Neutrophil (primary cell): ENCODE data around the gene ERGIC1.

Experiments
- H3K27ac ChIP-seq: fragments of 200-600 bp; sonication (generic); 2 replicates; pipeline ENCODE4 v1.5.1; 2016; ENCODE audit warnings: mild to moderate bottlenecking, moderate library complexity
- H3K27me3 ChIP-seq: fragments of 200-600 bp; sonication (generic); 2 replicates; pipeline ENCODE4 v1.6.0; 2016; ENCODE audit warnings: mild to moderate bottlenecking
- H3K36me3 ChIP-seq: fragments of 200-600 bp; sonication (generic); 2 replicates; pipeline ENCODE4 v1.5.1; 2017
- H3K4me1 ChIP-seq, 2 experiments: fragments of 200-600 bp in 1 of 2; sonication (generic) in 1 of 2; 1 replicate in 1 of 2; 2 replicates in 1 of 2; pipeline versions ENCODE4 v1.5.1 to v1.6.1; 2013 to 2016; ENCODE audit warnings: low read depth in 1 of 2, low read length in 1 of 2, mild to moderate bottlenecking in 1 of 2, moderate library complexity in 1 of 2; ENCODE audit not compliant: control insufficient read depth in 1 of 2, insufficient read depth in 1 of 2
- H3K4me3 ChIP-seq, 2 experiments: fragments of 200-600 bp in 1 of 2; sonication (generic) in 1 of 2; 1 replicate in 1 of 2; 2 replicates in 1 of 2; pipeline ENCODE4 v1.5.1; 2013 to 2016; ENCODE audit warnings: low read depth in 1 of 2, low read length in 1 of 2, mild to moderate bottlenecking in 1 of 2, moderate library complexity in 1 of 2
- H3K9me3 ChIP-seq: fragments of 200-600 bp; sonication (generic); 2 replicates; pipeline ENCODE4 v1.5.1; 2016
- CTCF ChIP-seq: fragments of 200-600 bp; sonication (generic); IDR thresholded peaks from 2 replicates; pipeline ENCODE4 v1.5.1; 2016; ENCODE audit warnings: antibody characterized with exemption

Gene ERGIC1

GRCh38 chr5:172815631-172816030, 18.4 kb upstream of the ERGIC1 start:
- Histone ChIP-seq H3K4me3 (no peak overlapping the region), H3K36me3 (no peaks in the 10 kb centered on the region), H3K4me1 (peaks cover 0 to 4% of the 10 kb centered on the region in 2 experiments), H3K27me3 (no peaks in the 10 kb centered on the region), H3K9me3 (no peaks in the 10 kb centered on the region), H3K27ac (no peak overlapping the region)
- no peak for TF ChIP-seq CTCF

DNA sequence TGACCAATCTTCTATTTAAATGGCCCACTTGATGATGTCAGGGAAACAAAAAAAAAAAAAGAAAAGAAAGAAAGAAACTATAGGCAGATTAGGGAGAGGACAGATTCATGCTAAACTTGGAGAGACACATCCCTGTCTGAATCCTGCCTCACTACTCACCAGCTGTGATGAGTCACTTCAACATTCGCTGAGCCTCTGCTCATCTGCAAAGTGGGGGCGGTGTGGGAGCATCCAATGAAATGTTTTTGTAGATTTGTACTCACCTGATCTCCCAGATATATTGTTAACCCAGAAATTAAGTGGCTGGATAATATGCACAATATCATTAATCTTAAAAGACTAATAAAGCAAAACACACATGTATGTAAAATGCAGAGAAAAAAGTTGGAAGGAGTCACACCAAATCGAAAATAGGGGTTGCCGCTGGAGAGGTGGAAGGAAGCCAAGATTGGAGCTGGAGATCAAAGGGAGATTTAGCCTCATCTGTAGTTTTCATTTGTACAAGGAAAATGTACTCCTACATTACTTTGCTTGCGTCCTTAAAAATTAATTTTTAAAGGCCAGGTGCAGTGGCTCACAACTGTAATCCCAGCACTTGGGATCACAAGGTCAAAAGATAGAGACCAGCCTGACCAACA, 17.0 kb upstream of the ERGIC1 start:
- Histone ChIP-seq H3K4me3 (no peak overlapping the region), H3K27me3 (no peaks in the 10 kb centered on the region), H3K27ac (no peak overlapping the region), H3K9me3 (no peaks in the 10 kb centered on the region), H3K4me1 (no peaks in the 10 kb centered on the region), H3K36me3 (no peaks in the 10 kb centered on the region)
- no peak for TF ChIP-seq CTCF

DNA sequence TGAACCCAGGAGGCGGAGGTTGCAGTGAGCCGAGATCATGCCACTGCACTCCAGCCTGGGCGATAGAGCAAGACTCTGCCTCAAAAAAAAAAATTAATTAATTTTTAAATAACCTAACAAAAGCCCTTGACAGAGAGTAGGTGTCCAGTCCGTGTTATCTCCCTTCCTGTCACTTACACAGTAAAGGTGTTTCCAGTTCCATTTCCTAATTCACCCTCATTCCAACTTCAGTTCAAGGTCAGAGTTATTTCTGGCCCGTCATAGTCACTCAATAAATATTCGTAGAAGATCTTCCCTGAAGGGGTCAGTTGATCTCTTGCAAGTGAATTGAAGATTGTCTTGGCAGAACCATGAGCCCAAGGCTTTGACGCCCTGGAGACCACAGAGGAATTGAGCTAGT, 16.4 kb upstream of the ERGIC1 start:
- Histone ChIP-seq H3K36me3 (no peaks in the 10 kb centered on the region), H3K27ac (no peak overlapping the region), H3K9me3 (no peaks in the 10 kb centered on the region), H3K4me1 (no peaks in the 10 kb centered on the region), H3K4me3 (no peak overlapping the region), H3K27me3 (no peaks in the 10 kb centered on the region)
- no peak for TF ChIP-seq CTCF

DNA sequence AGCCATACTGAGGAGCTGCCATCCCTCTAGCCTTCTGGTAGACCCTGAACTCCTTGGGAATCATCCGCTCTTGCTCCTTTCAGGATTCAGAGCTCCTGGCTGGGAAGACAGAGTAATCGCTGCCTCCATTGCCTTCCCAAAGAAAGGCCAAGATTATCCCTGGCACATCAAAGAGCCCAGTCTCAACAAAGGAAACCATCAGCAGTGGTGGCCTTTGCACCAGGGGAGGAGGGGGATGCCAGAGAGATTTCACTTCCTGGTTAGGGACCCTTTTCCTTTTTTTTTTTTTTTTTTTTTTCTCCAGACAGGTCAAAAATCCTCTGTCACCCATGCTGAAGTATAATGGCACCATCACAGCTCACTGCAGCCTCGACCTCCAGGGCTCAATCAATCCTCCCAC, 16.0 kb upstream of the ERGIC1 start:
- no peaks in the 10 kb centered on the region for H3K4me1 ChIP-seq
- H3K27me3 ChIP-seq: no peaks in the 10 kb centered on the region
- H3K4me3 ChIP-seq: no peak overlapping the region
- no peaks in the 10 kb centered on the region for H3K9me3 ChIP-seq
- no peak overlapping the region for H3K27ac ChIP-seq
- no peak for TF ChIP-seq CTCF
- no peaks in the 10 kb centered on the region for H3K36me3 ChIP-seq

DNA sequence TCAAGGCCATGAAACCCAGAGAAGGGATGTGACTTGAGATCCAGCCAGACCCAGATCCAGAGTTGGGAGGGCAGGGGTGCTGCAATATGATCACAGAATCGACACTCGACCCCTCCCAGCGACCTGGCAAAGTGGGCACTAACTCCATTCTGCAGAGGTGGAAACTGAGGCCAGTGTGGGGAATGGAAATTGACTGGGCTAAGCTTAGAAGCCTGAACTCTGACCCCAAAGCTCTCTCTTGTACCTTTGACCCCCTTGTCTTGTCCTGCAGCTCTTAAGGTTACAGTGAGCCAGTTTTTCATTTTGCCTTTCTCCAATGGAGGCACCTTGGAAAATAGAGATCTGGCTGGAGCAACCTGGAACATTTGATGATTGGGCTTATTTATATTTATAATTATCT, 14.5 kb upstream of the ERGIC1 start:
- no peaks in the 10 kb centered on the region for H3K9me3 ChIP-seq
- H3K36me3 ChIP-seq: no peaks in the 10 kb centered on the region
- H3K27ac ChIP-seq: no peak overlapping the region
- no peaks in the 10 kb centered on the region for H3K4me1 ChIP-seq
- TF ChIP-seq CTCF: no peak
- no peak overlapping the region for H3K4me3 ChIP-seq
- no peaks in the 10 kb centered on the region for H3K27me3 ChIP-seq
